Measurements from ENCODE around the gene DDAH1. TPM values are rescaled to one million over a fixed set of nuclear protein-coding genes. Genes with fewer than 3 reads are reported as not detected.

DDAH1 gene
- total RNA-seq, 1 donor from 2014 or later, result 0.07 TPM

- intact Hi-C loops (cut with micrococcal nuclease), result no loop called here
- H3K27me3 Mint-ChIP-seq, result no peaks in the 10 kb centered on the region
Measured at GRCh38 chr1:85451236-85451830, 13.6 kb downstream of the DDAH1 start.

GRCh38 chr1:85450832-85451231 lies 14.1 kb downstream of the DDAH1 start:
- no peak for TF ChIP-seq CTCF (IDR thresholded peaks at IDR 0.05)
- Mint-ChIP-seq H3K4me1 (no peaks in the 10 kb centered on the region), H3K27me3 (no peaks in the 10 kb centered on the region), H3K36me3 (ENCODE audit: low read depth) (no peaks in the 10 kb centered on the region), H3K27ac (no peak overlapping the region), H3K4me3 (no peak overlapping the region), H3K9me3 (no peaks in the 10 kb centered on the region)
- DNase-seq, result no peak
- ATAC-seq (ENCODE audit: low read depth), result no peak
- intact Hi-C loops (cut with micrococcal nuclease), result no loop called here
- ChIA-PET CTCF (no interaction called here), POLR2A (no interaction called here)

More at GRCh38 chr1:85451236-85451830, 13.6 kb downstream of the DDAH1 start:
- Mint-ChIP-seq H3K36me3 (ENCODE audit: low read depth) (no peaks in the 10 kb centered on the region), H3K4me1 (no peaks in the 10 kb centered on the region), H3K27ac (no peak overlapping the region), H3K4me3 (no peak overlapping the region), H3K9me3 (no peaks in the 10 kb centered on the region)
- CTCF ChIA-PET, result no interaction called here
- ATAC-seq (ENCODE audit: low read depth), result no peak
- POLR2A ChIA-PET, result no interaction called here
- TF ChIP-seq CTCF (IDR thresholded peaks at IDR 0.05), result no peak
- DNase-seq, result no peak

- ChIA-PET CTCF (no interaction called here), POLR2A (no interaction called here)
- Mint-ChIP-seq H3K4me3 (no peak overlapping the region), H3K4me1 (no peaks in the 10 kb centered on the region), H3K27ac (no peak overlapping the region), H3K27me3 (no peaks in the 10 kb centered on the region), H3K9me3 (no peaks in the 10 kb centered on the region), H3K36me3 (ENCODE audit: low read depth) (no peaks in the 10 kb centered on the region)
- no peak for DNase-seq
- intact Hi-C loops (cut with micrococcal nuclease), result no loop called here
- no peak for TF ChIP-seq CTCF (IDR thresholded peaks at IDR 0.05)
- no peak for ATAC-seq (ENCODE audit: low read depth)
Measured at GRCh38 chr1:85449356-85449755, 15.6 kb downstream of the DDAH1 start.

- no peaks in the 10 kb centered on the region for H3K4me1 Mint-ChIP-seq
- ATAC-seq (ENCODE audit: low read depth) (no peak), DNase-seq (no peak)
- POLR2A ChIA-PET, result no interaction called here
- TF ChIP-seq CTCF (IDR thresholded peaks at IDR 0.05), result no peak
- H3K9me3 Mint-ChIP-seq, result peaks cover 3% of the 10 kb centered on the region
- CTCF ChIA-PET, result no interaction called here
- no peak overlapping the region for H3K4me3 Mint-ChIP-seq
- no peaks in the 10 kb centered on the region for H3K36me3 Mint-ChIP-seq (ENCODE audit: low read depth)
- intact Hi-C loops (cut with micrococcal nuclease), result no loop called here
- H3K27me3 Mint-ChIP-seq, result no peaks in the 10 kb centered on the region
- H3K27ac Mint-ChIP-seq, result no peak overlapping the region
Measured at GRCh38 chr1:85448358-85448757, 16.6 kb downstream of the DDAH1 start.

- intact Hi-C loops (cut with micrococcal nuclease), result no loop called here
- CTCF ChIA-PET, result no interaction called here
- H3K9me3 Mint-ChIP-seq, result peaks cover 6% of the 10 kb centered on the region
- no peaks in the 10 kb centered on the region for H3K36me3 Mint-ChIP-seq (ENCODE audit: low read depth)
- DNase-seq, result no peak
- H3K4me1 Mint-ChIP-seq, result no peaks in the 10 kb centered on the region
- H3K27me3 Mint-ChIP-seq, result no peaks in the 10 kb centered on the region
- TF ChIP-seq CTCF (IDR thresholded peaks at IDR 0.05), result no peak
- no peak overlapping the region for H3K27ac Mint-ChIP-seq
- no peak for ATAC-seq (ENCODE audit: low read depth)
- no peak overlapping the region for H3K4me3 Mint-ChIP-seq
- POLR2A ChIA-PET, result no interaction called here
Measured at GRCh38 chr1:85447006-85447943, 17.7 kb downstream of the DDAH1 start.

Data from activated B cell treated with CpG ODN at 0.5 μM for 24 hours (primary cell).